GM12878 (cell line): Measurements from ENCODE around the gene TADA2A. TPM values are rescaled to one million over a fixed set of nuclear protein-coding genes. Genes with fewer than 3 reads are reported as not detected.
A peak's percentile ranks its signal among the peaks of the same experiment; 100 is the strongest.

Experiments
- ATAC-seq: fragments of 200-7000 bp; cut with Tn5 transposase; 3 replicates; pipeline ENCODE4 v1.9.1; 2020; ENCODE audit warnings: mild to moderate bottlenecking, moderate library complexity
- BruUV-seq: library from RNA; stranded (reverse); fragments of 400-500 nt; replicated peaks from 2 replicates; lab custom pipeline; 2021; lab: Mats Ljungman, UMichigan
- CTCF ChIA-PET: fragments of 300-600 bp; sonication (Branson Sonifier 250); formaldehyde crosslinking; extraction: SDS; loops from one replicate; lab custom pipeline; 2021; ENCODE audit warnings: inconsistent platforms; lab: Yijun Ruan, JAX
- POLR2A ChIA-PET: fragments of 350-600 bp; formaldehyde crosslinking; extraction: SDS; loops from one replicate; lab custom pipeline; 2021; ENCODE audit warnings: inconsistent platforms; lab: Charles Lee
- RAD21 ChIA-PET: fragments of 300-600 bp; sonication (Branson Sonifier 250); formaldehyde crosslinking; loops from one replicate; lab custom pipeline; 2023; ENCODE audit warnings: antibody characterized with exemption; ENCODE audit not compliant: unreplicated experiment; lab: Charles Lee
- SMC1A ChIA-PET: fragments of 300-600 bp; sonication (Branson Sonifier 250); formaldehyde crosslinking; loops from one replicate; lab custom pipeline; 2023; ENCODE audit not compliant: unreplicated experiment, uncharacterized antibody; lab: Charles Lee
- DNase-seq: peaks from one replicate; pipeline ENCODE4 v3.0.0-alpha.2; 2011; ENCODE audit warnings: low read depth, low spot score
- FAIRE-seq: peaks from 3 replicates; lab custom pipeline; 2011; peaks lifted over from hg19 to GRCh38; lab: Jason Lieb, UNC
- H2AFZ ChIP-seq: 2 replicates; pipeline ENCODE4 v1.6.0; 2011; ENCODE audit warnings: low read depth, low read length, control low read depth; ENCODE audit not compliant: control insufficient read depth
- H3K27ac ChIP-seq: 2 replicates; pipeline ENCODE4 v1.5.1; 2011; ENCODE audit warnings: control low read depth; ENCODE audit not compliant: control insufficient read depth, insufficient read depth
- H3K27me3 ChIP-seq, 2 experiments: replicated peaks in 1 of 2; 2 replicates each; pipeline versions ENCODE4 v1.6.0 to v1.6.1; 2011; ENCODE audit warnings: low read length in 1 of 2; ENCODE audit not compliant: control insufficient read depth in 2 of 2, insufficient read depth in 2 of 2
- H3K36me3 ChIP-seq, 2 experiments: 2 replicates each; pipeline ENCODE4 v1.5.1; 2011; ENCODE audit warnings: low read length in 1 of 2; ENCODE audit not compliant: control insufficient read depth in 2 of 2, insufficient read depth in 2 of 2
- H3K4me1 ChIP-seq: 2 replicates; pipeline ENCODE4 v1.6.1; 2011; ENCODE audit warnings: mild to moderate bottlenecking, low read length, moderate library complexity, mixed read lengths; ENCODE audit not compliant: control insufficient read depth, insufficient read depth
- H3K4me2 ChIP-seq: 2 replicates; pipeline ENCODE4 v1.6.0; 2011; ENCODE audit warnings: control low read depth; ENCODE audit not compliant: control insufficient read depth, insufficient read depth
- H3K4me3 ChIP-seq: fragments of 200-600 bp; sonication (generic); 2 replicates; pipeline ENCODE4 v1.5.1; 2016
- H3K79me2 ChIP-seq: 2 replicates; pipeline ENCODE4 v1.6.0; 2011; ENCODE audit warnings: low read length; ENCODE audit not compliant: control insufficient read depth, insufficient read depth
- H3K9ac ChIP-seq: 2 replicates; pipeline ENCODE4 v1.8.0; 2011; ENCODE audit warnings: low read length, control low read depth, mixed read lengths; ENCODE audit not compliant: control insufficient read depth, insufficient read depth
- H3K9me3 ChIP-seq: replicated peaks from 3 replicates; pipeline ENCODE4 v1.5.1; 2011; ENCODE audit warnings: mild to moderate bottlenecking, low read length; ENCODE audit not compliant: control insufficient read depth, insufficient read depth
- H4K20me1 ChIP-seq: 2 replicates; pipeline ENCODE4 v1.6.0; 2011; ENCODE audit not compliant: control insufficient read depth, insufficient read depth
- ESRRA ChIP-seq: IDR thresholded peaks from 2 replicates; pipeline ENCODE4 v1.6.1; 2012; ENCODE audit warnings: mild to moderate bottlenecking, low read length, improper control_type of control experiment
- MTA3 ChIP-seq: IDR thresholded peaks from 2 replicates; pipeline ENCODE4 v1.6.1; 2012; ENCODE audit warnings: low read length, inconsistent platforms, borderline replicate concordance
- NFYB ChIP-seq: IDR thresholded peaks from 2 replicates; pipeline ENCODE4 v1.6.1; 2011; ENCODE audit warnings: low read depth, mild to moderate bottlenecking, low read length, improper control_type of control experiment, moderate library complexity; ENCODE audit not compliant: insufficient read depth
- POLR2A ChIP-seq: IDR thresholded peaks from 2 replicates; pipeline ENCODE4 v1.6.1; 2011; ENCODE audit warnings: low read depth, mild to moderate bottlenecking, low read length
- POLR2AphosphoS2 ChIP-seq: IDR thresholded peaks from 2 replicates; pipeline ENCODE4 v1.6.1; 2011; ENCODE audit warnings: low read depth, mild to moderate bottlenecking, low read length, improper control_type of control experiment, moderate library complexity
- POLR2AphosphoS5 ChIP-seq: IDR thresholded peaks from 2 replicates; pipeline ENCODE4 v1.6.1; 2011; ENCODE audit warnings: mild to moderate bottlenecking, low read length, inconsistent platforms
- SPI1 ChIP-seq: IDR thresholded peaks from 2 replicates; pipeline ENCODE4 v1.6.1; 2011; ENCODE audit warnings: low read depth, mild to moderate bottlenecking, low read length, moderate library complexity, borderline replicate concordance; ENCODE audit not compliant: insufficient read depth
- TAF1 ChIP-seq: IDR thresholded peaks from 2 replicates; pipeline ENCODE4 v1.6.1; 2011; ENCODE audit warnings: mild to moderate bottlenecking, low read depth, low read length, borderline replicate concordance
- WGBS: methylation state at CpG from one replicate; pipeline ENCODE4 v1.1.6; 2016; ENCODE audit warnings: low lambda C conversion rate; ENCODE audit not compliant: insufficient replicate concordance, insufficient coverage; ENCODE audit errors: missing lambda C conversion rate; 5-methylcytosine and 5-hydroxymethylcytosine counted together
- in situ Hi-C: fragments of 300-500 bp; cut with MboI; formaldehyde crosslinking; loops from 9 replicates; pipeline ENCODE4 v1.14.3; 2018; ENCODE audit warnings: mixed read lengths
- intact Hi-C: fragments of 100-400 bp; cut with micrococcal nuclease; formaldehyde crosslinking; loops from one replicate; pipeline ENCODE4 v1.14.2; 2022; ENCODE audit not compliant: unreplicated experiment
- polyA plus RNA-seq, 11 experiments: library from polyadenylated mRNA; depleted of rRNA in 4 of 11; unstranded in 6 of 11; stranded (reverse) in 5 of 11; fragments of >200 nt; fragmentation: Nextera tagmentation in 4 of 11; fragmentation: Illumina TruSeq in 1 of 11; extraction: Ambion mirVana in 4 of 11; extraction: Trizol in 1 of 11; gene quantifications; 1 replicate in 1 of 11; 2 replicates in 10 of 11; pipeline versions ENCODE4 v1.2.1 to v1.2.3, GENCODE V29; 2011 to 2016; ENCODE audit warnings: inconsistent platforms in 2 of 11, missing spikeins in 2 of 11, low read depth in 1 of 11
- total RNA-seq, 4 experiments: library from RNA; depleted of rRNA in 3 of 4; stranded (reverse); fragments of >200 nt in 3 of 4; fragmentation: Illumina TruSeq in 1 of 4; extraction: Trizol in 1 of 4; gene quantifications; 2 replicates each; pipeline versions ENCODE4 v1.2.1 to v1.2.3, GENCODE V29; 2013 to 2021
- TF ChIP-seq, protein P1 (sequence below): fragments of 450-650 bp; IDR thresholded peaks from 2 replicates; pipeline ENCODE4 v1.6.1; 2017; ENCODE audit warnings: antibody characterized with exemption, mild to moderate bottlenecking, moderate library complexity

The TADA2A gene
- total and polyA plus RNA-seq, 10 of the 15 experiments (the other 5 are each of a cell fraction or from before 2014, with no cell fraction given): 19.6 to 43.8 (median 34.1) TPM

DNA sequence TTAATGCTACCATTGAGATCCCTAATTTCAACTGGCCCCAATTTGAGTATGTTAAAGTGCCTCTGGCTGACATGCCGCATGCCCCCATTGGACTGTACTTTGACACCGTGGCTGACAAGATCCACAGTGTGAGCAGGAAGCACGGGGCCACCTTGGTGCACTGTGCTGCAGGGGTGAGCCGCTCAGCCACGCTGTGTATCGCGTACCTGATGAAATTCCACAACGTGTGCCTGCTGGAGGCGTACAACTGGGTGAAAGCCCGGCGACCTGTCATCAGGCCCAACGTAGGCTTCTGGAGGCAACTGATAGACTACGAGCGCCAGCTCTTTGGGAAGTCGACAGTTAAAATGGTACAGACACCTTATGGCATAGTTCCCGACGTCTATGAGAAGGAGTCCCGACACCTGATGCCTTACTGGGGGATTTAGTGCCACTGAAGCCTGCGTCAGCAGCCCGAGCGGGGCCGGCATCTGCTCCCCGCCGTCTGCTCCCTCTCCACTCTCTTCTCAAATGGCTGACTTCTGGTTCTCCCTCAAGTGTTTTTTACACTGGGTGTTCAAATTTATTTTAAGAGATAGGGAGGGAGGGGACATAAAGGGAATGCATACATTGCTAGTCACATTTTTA, 105.9 kb downstream of the TADA2A start:
- Histone ChIP-seq H3K4me3 (no peak overlapping the region), H3K9me3 (no peaks in the 10 kb centered on the region), H4K20me1 (no peaks in the 10 kb centered on the region), H2AFZ (no peak overlapping the region), H3K79me2 (no peaks in the 10 kb centered on the region), H3K27ac (no peak overlapping the region), H3K4me1 (no peaks in the 10 kb centered on the region), H3K36me3 (peaks cover 19 to 22% of the 10 kb centered on the region in 2 experiments; a peak in 3 of 4 replicates), H3K9ac (no peak overlapping the region), H3K4me2 (no peak overlapping the region), H3K27me3 (no peaks in the 10 kb centered on the region)
- 98% methylated on average over 24 of the region's 24 CpGs for WGBS
- ChIA-PET RAD21 (interaction anchor here (0.6 kb wide), 1 partner anchor 909 kb away, joined by 4 read pairs; no protein-coding TSS in a partner anchor), POLR2A (no interaction called here), CTCF (interaction anchor here (3.1 kb wide), 1 partner anchor 139 kb away, joined by 8 read pairs; no protein-coding TSS in a partner anchor), SMC1A (no interaction called here)
- FAIRE-seq (no peak), ATAC-seq (no peak), DNase-seq (no peak)
- no TSS peak for BruUV-seq
- in situ Hi-C loops: loop anchor here (25.0 kb wide), 1 partner anchor 875 kb away; no protein-coding TSS in a partner anchor
- TF ChIP-seq POLR2AphosphoS2 (0 out of 2 replicates have a peak, but pooled peaks have one; percentile 6), SPI1 (no peak), POLR2AphosphoS5 (no peak), POLR2A (peak; percentile 35; the same call in 1 of the 2 replicates), ESRRA (no peak), NFYB (no peak), TAF1 (no peak), MTA3 (no peak)
- TF ChIP-seq, protein P1, sequence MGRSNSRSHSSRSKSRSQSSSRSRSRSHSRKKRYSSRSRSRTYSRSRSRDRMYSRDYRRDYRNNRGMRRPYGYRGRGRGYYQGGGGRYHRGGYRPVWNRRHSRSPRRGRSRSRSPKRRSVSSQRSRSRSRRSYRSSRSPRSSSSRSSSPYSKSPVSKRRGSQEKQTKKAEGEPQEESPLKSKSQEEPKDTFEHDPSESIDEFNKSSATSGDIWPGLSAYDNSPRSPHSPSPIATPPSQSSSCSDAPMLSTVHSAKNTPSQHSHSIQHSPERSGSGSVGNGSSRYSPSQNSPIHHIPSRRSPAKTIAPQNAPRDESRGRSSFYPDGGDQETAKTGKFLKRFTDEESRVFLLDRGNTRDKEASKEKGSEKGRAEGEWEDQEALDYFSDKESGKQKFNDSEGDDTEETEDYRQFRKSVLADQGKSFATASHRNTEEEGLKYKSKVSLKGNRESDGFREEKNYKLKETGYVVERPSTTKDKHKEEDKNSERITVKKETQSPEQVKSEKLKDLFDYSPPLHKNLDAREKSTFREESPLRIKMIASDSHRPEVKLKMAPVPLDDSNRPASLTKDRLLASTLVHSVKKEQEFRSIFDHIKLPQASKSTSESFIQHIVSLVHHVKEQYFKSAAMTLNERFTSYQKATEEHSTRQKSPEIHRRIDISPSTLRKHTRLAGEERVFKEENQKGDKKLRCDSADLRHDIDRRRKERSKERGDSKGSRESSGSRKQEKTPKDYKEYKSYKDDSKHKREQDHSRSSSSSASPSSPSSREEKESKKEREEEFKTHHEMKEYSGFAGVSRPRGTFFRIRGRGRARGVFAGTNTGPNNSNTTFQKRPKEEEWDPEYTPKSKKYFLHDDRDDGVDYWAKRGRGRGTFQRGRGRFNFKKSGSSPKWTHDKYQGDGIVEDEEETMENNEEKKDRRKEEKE: no peak
- intact Hi-C loops: no loop called here
